Uterus (tissue), 2 donors: ENCODE results near the gene MARCHF9.

Experiments used
- POLR2A ChIP-seq, 2 donors: fragments of 450-650 bp; IDR thresholded peaks; one replicate each; pipeline ENCODE4 v1.6.1; 2016; ENCODE audit warnings: antibody characterized with exemption in 2 of 2, mild to moderate bottlenecking in 1 of 2, moderate library complexity in 1 of 2
- TF ChIP-seq, protein P1 (sequence below), 4 experiments: fragments of 200-600 bp in 2 of 4; fragments of 450-650 bp in 2 of 4; sonication (generic) in 2 of 4; IDR thresholded peaks; one replicate each; pipeline ENCODE4 v1.5.1; 2016 to 2019; ENCODE audit warnings: antibody characterized with exemption in 4 of 4, mild to moderate bottlenecking in 2 of 4, moderate library complexity in 1 of 4

DNA sequence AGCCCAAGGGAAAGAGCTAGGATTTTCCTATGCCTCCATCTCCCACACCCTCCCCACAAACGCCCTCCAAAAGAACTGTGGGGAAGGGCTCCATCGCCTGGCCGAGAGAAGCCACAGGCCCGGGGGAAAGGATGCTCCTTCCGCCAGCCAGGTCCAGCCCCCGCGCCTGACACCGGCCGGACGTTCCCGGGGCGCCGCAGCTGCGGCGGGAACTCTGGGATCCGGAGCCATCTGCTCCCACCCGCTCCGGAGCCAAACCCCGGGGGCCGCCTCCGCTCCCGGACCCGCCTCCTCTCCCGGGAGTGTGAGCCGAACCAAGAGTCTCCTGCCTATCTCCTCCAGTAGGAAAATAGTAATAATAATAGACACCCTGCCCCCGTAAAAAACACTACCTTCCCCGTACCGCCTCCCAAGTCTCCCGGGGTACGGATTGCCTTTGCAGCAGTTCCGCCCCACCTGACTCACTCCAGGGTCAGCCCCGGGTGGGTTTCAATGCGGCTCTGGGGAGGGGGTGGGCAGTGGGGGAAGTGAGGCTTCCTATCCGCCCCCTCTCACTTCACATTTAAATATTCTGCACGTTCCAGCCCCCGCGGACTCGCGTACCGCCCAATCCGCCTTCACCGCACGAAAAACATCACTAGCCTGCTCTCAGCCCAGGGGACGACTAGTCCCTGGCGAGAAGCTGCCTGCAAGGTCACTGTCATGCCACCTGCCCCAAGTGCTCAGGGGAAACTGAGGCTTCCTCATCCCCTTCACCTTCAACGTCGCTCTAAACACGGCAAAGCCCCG, 18.8 kb upstream of the MARCHF9 start:
- no peak for TF ChIP-seq POLR2A (IDR thresholded peaks at IDR 0.05)
- TF ChIP-seq, protein P1, sequence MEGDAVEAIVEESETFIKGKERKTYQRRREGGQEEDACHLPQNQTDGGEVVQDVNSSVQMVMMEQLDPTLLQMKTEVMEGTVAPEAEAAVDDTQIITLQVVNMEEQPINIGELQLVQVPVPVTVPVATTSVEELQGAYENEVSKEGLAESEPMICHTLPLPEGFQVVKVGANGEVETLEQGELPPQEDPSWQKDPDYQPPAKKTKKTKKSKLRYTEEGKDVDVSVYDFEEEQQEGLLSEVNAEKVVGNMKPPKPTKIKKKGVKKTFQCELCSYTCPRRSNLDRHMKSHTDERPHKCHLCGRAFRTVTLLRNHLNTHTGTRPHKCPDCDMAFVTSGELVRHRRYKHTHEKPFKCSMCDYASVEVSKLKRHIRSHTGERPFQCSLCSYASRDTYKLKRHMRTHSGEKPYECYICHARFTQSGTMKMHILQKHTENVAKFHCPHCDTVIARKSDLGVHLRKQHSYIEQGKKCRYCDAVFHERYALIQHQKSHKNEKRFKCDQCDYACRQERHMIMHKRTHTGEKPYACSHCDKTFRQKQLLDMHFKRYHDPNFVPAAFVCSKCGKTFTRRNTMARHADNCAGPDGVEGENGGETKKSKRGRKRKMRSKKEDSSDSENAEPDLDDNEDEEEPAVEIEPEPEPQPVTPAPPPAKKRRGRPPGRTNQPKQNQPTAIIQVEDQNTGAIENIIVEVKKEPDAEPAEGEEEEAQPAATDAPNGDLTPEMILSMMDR (IDR thresholded peaks at IDR 0.05), result peak in 1 of 4 experiments; percentile 26
